ENCODE results near the gene PJA1. TPM values are rescaled to one million over a fixed set of nuclear protein-coding genes. Genes with fewer than 3 reads are reported as not detected.

PJA1 gene
- 18.8 TPM for total RNA-seq
- long read RNA-seq, transcript PJA1-201 (2 exons, 2,755 nt): minor isoform, 7 of 50 reads
- long read RNA-seq, transcript PJA1-202 (2 exons, 2,672 nt): major isoform, 32 of 50 reads
- long read RNA-seq, partial matches to known transcripts: 0 of 50 reads
- long read RNA-seq, other reads (novel, unspliced or antisense): 0 of 50 reads

- intact Hi-C loops (cut with DNase I): loop anchor here (10.0 kb wide), 1 partner anchor 220 kb away; no protein-coding TSS in a partner anchor
- DNase-seq (ENCODE audit: low spot score): peak; percentile 82
Measured at GRCh38 chrX:69165087-69165651, at the start of gene PJA1. PJA1 (minus strand) TSS chrX:69165453; CDS start chrX:69163073, 2,380 bp downstream.

- intact Hi-C loops (cut with DNase I): loop anchor here (10.0 kb wide), 1 partner anchor 170 kb away; no protein-coding TSS in a partner anchor
- no peak for DNase-seq (ENCODE audit: low spot score)
Measured at GRCh38 chrX:69214463-69214862, 49.2 kb upstream of the PJA1 start.

- DNase-seq (ENCODE audit: low spot score): no peak
- intact Hi-C loops (cut with DNase I): loop anchor here (10.0 kb wide), 1 partner anchor 173 kb away; no protein-coding TSS in a partner anchor
Measured at GRCh38 chrX:69211701-69212100, 46.4 kb upstream of the PJA1 start.

- DNase-seq (ENCODE audit: low spot score): no peak
- intact Hi-C loops (cut with DNase I): loop anchor here (10.0 kb wide), 1 partner anchor 174 kb away; no protein-coding TSS in a partner anchor
Measured at GRCh38 chrX:69210581-69210980, 45.3 kb upstream of the PJA1 start.

GRCh38 chrX:69207216-69207615 is 42.0 kb upstream of the PJA1 start:
- intact Hi-C loops (cut with DNase I): no loop called here

GRCh38 chrX:69203638-69204037 is 38.4 kb upstream of the PJA1 start:
- intact Hi-C loops (cut with DNase I): no loop called here
- no peak for DNase-seq (ENCODE audit: low spot score)

More at GRCh38 chrX:69207216-69207615, 42.0 kb upstream of the PJA1 start:
- no peak for DNase-seq (ENCODE audit: low spot score)

GRCh38 chrX:69197690-69198089 is 32.4 kb upstream of the PJA1 start:
- intact Hi-C loops (cut with DNase I): no loop called here

GRCh38 chrX:69196666-69197065 is 31.4 kb upstream of the PJA1 start:
- intact Hi-C loops (cut with DNase I): no loop called here
- peak; percentile 63 for DNase-seq (ENCODE audit: low spot score)

More at GRCh38 chrX:69197690-69198089, 32.4 kb upstream of the PJA1 start:
- DNase-seq (ENCODE audit: low spot score): no peak

GRCh38 chrX:69195810-69196209 is 30.6 kb upstream of the PJA1 start:
- peak; percentile 53 for DNase-seq (ENCODE audit: low spot score)
- intact Hi-C loops (cut with DNase I): no loop called here

GRCh38 chrX:69195192-69195591 is 29.9 kb upstream of the PJA1 start:
- DNase-seq (ENCODE audit: low spot score): peak; percentile 53
- intact Hi-C loops (cut with DNase I): no loop called here

- no peak for DNase-seq (ENCODE audit: low spot score)
- intact Hi-C loops (cut with DNase I): no loop called here
Measured at GRCh38 chrX:69192603-69193002, 27.4 kb upstream of the PJA1 start.

- intact Hi-C loops (cut with DNase I): no loop called here
- DNase-seq (ENCODE audit: low spot score): peak; percentile 66
Measured at GRCh38 chrX:69189576-69190371, 24.5 kb upstream of the PJA1 start.

- peak; percentile 61 for DNase-seq (ENCODE audit: low spot score)
- intact Hi-C loops (cut with DNase I): no loop called here
Measured at GRCh38 chrX:69186651-69187050, 21.4 kb upstream of the PJA1 start.

GRCh38 chrX:69185886-69186285 is 20.6 kb upstream of the PJA1 start:
- peak; percentile 61 for DNase-seq (ENCODE audit: low spot score)
- intact Hi-C loops (cut with DNase I): no loop called here

- intact Hi-C loops (cut with DNase I): no loop called here
- DNase-seq (ENCODE audit: low spot score): no peak
Measured at GRCh38 chrX:69185141-69185540, 19.9 kb upstream of the PJA1 start.

- intact Hi-C loops (cut with DNase I): no loop called here
Measured at GRCh38 chrX:69182818-69183380, 17.6 kb upstream of the PJA1 start.

GRCh38 chrX:69179380-69179911 is 14.2 kb upstream of the PJA1 start:
- peak; percentile 67 for DNase-seq (ENCODE audit: low spot score)
- intact Hi-C loops (cut with DNase I): no loop called here

More at GRCh38 chrX:69182818-69183380, 17.6 kb upstream of the PJA1 start:
- DNase-seq (ENCODE audit: low spot score): no peak

GRCh38 chrX:69178592-69178991 is 13.3 kb upstream of the PJA1 start:
- DNase-seq (ENCODE audit: low spot score): peak; percentile 71
- intact Hi-C loops (cut with DNase I): no loop called here

GRCh38 chrX:69177511-69178162 is 12.4 kb upstream of the PJA1 start:
- peak; percentile 75 for DNase-seq (ENCODE audit: low spot score)
- intact Hi-C loops (cut with DNase I): no loop called here
